ENCODE data around the gene CCDC92. TPM values are rescaled to one million over a fixed set of nuclear protein-coding genes. Genes with fewer than 3 reads are reported as not detected.

Gene CCDC92
- polyA plus RNA-seq, 2 of the 4 experiments (the other 2 are of a cell fraction) = 27.2 to 27.5 TPM

DNA sequence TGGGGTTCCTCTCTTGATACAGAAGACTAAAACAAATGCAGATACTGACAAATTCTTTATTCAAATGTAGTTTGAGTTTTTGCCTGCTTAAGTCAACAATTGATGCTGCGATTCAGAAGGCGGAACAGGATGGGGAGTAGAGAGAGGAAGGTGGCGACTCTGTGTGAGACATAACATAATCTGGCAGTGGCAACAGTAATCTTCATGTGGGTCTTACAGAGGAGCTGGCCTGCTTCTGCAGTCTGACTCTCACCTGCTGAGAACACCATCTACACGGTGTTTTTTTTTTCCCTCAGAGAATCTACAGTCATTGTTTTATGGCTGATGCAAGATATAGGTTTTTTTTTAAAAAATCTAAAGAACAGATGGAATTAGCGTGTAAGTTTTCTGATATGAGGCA lies 10.1 kb downstream of the CCDC92 start:
- TF ChIP-seq GATA3 (IDR thresholded peaks at IDR 0.05; ENCODE audit: borderline replicate concordance) (no peak), RNF2 (IDR thresholded peaks at IDR 0.05; ENCODE audit: borderline replicate concordance, low read depth) (no peak), ZSCAN20 (CRISPR knock-in tag; IDR thresholded peaks at IDR 0.05) (no peak), NFE2L2 (conservative IDR thresholded peaks at IDR 0.05; ENCODE audit: low read length) (no peak), RFX5 (IDR thresholded peaks at IDR 0.05) (no peak), FOSL2 (IDR thresholded peaks at IDR 0.05) (no peak), FOSL2 (CRISPR knock-in tag; IDR thresholded peaks at IDR 0.05) (no peak), EHMT2 (IDR thresholded peaks at IDR 0.05; ENCODE audit: low read depth) (no peak)
- TF ChIP-seq, protein P1, sequence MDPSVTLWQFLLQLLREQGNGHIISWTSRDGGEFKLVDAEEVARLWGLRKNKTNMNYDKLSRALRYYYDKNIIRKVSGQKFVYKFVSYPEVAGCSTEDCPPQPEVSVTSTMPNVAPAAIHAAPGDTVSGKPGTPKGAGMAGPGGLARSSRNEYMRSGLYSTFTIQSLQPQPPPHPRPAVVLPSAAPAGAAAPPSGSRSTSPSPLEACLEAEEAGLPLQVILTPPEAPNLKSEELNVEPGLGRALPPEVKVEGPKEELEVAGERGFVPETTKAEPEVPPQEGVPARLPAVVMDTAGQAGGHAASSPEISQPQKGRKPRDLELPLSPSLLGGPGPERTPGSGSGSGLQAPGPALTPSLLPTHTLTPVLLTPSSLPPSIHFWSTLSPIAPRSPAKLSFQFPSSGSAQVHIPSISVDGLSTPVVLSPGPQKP (IDR thresholded peaks at IDR 0.05; ENCODE audit: low read depth, low read length) = no peak
- TF ChIP-seq, protein P2, sequence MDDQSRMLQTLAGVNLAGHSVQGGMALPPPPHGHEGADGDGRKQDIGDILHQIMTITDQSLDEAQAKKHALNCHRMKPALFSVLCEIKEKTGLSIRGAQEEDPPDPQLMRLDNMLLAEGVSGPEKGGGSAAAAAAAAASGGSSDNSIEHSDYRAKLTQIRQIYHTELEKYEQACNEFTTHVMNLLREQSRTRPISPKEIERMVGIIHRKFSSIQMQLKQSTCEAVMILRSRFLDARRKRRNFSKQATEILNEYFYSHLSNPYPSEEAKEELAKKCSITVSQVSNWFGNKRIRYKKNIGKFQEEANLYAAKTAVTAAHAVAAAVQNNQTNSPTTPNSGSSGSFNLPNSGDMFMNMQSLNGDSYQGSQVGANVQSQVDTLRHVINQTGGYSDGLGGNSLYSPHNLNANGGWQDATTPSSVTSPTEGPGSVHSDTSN (IDR thresholded peaks at IDR 0.05) = no peak
- TF ChIP-seq, protein P3, sequence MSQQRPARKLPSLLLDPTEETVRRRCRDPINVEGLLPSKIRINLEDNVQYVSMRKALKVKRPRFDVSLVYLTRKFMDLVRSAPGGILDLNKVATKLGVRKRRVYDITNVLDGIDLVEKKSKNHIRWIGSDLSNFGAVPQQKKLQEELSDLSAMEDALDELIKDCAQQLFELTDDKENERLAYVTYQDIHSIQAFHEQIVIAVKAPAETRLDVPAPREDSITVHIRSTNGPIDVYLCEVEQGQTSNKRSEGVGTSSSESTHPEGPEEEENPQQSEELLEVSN (IDR thresholded peaks at IDR 0.05; ENCODE audit: borderline replicate concordance, low read depth) = no peak
- H3K4me3 ChIP-seq = no peak overlapping the region
- H3K9me3 ChIP-seq = no peaks in the 10 kb centered on the region
- H3K4me2 ChIP-seq = no peak overlapping the region
- WGBS (ENCODE audit: missing lambda C conversion rate) = 80% methylated on average over 5 of the region's 5 CpGs
- H3K27ac ChIP-seq = no peak overlapping the region
- no peaks in the 10 kb centered on the region for H3K4me1 ChIP-seq
- no peak for ATAC-seq
- FAIRE-seq = no peak
- POLR2A ChIA-PET = interaction anchor here (1.3 kb wide), 1 partner anchor 10 kb away, joined by 5 read pairs; the partner anchor contains the start of genes CCDC92 and ZNF664
- CTCF ChIA-PET = no interaction called here
- DNase-seq (ENCODE audit: low read depth in 1 of 2, low spot score in 1 of 2) = no peak

DNA sequence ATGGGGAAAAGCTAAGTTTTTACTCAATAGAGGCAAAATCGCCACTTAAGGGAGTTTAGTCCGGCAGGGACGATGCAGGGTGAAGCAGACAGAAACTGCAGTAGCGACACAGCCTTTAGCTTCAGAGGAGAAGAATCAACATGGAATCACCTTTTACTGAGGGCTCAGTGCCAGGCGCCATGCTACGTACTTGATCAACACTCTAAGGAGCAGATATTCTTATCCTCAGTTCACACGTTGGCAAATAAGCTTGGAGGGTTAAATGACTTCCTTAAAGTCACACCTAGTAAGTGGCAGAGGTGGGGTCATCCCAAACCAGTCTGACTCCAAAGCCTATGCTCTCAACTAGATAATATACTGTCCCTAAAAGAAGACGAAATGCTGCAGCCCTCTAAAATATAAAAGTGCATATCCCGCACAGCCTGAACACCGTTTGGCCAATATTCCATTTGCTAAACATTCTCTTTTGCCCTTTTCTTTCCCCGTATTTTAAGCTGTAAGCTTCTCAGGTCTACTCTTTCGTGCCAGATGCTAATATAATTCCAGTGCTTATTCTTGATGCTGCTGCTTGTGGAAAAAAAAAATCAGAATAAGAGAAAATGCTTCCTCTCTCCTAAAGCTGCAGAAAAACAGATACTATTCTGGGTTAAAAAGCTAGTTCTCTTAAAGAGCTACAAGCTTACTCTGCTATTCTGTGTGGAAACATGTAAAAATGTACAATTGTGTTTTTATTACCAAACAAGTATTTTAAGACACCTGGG lies 10.9 kb downstream of the CCDC92 start:
- no peak for ATAC-seq
- Histone ChIP-seq H3K4me2 (no peak overlapping the region), H3K9me3 (no peaks in the 10 kb centered on the region), H3K4me1 (no peaks in the 10 kb centered on the region), H3K27ac (no peak overlapping the region), H3K4me3 (no peak overlapping the region)
- POLR2A ChIA-PET = interaction anchor here (0.7 kb wide), 1 partner anchor 11 kb away, joined by 3 read pairs; the partner anchor contains the start of genes CCDC92 and ZNF664
- CTCF ChIA-PET = no interaction called here
- WGBS (ENCODE audit: missing lambda C conversion rate) = 83% methylated on average over 12 of the region's 12 CpGs
- TF ChIP-seq CHD4 (IDR thresholded peaks at IDR 0.05; ENCODE audit: borderline replicate concordance) (no peak), CBX8 (IDR thresholded peaks at IDR 0.05) (no peak), JUN (IDR thresholded peaks at IDR 0.05) (no peak), EP300 (IDR thresholded peaks at IDR 0.05) (no peak), FOSB (CRISPR knock-in tag; IDR thresholded peaks at IDR 0.05) (no peak), RFX5 (IDR thresholded peaks at IDR 0.05) (no peak), MAZ (IDR thresholded peaks at IDR 0.05; ENCODE audit: borderline replicate concordance, low read depth, low read length) (no peak), GATA3 (IDR thresholded peaks at IDR 0.05; ENCODE audit: borderline replicate concordance) (no peak), ZC3H11A (IDR thresholded peaks at IDR 0.05) (no peak), SMC3 (IDR thresholded peaks at IDR 0.05) (no peak), KDM1A (IDR thresholded peaks at IDR 0.05; ENCODE audit: low read depth) (no peak), JUNB (IDR thresholded peaks at IDR 0.05) (no peak), RCOR1 (IDR thresholded peaks at IDR 0.05; ENCODE audit: low read depth, low read length) (no peak), KDM5A (IDR thresholded peaks at IDR 0.05) (no peak), RNF2 (IDR thresholded peaks at IDR 0.05; ENCODE audit: borderline replicate concordance, low read depth) (no peak), TFCP2L1 (CRISPR knock-in tag; IDR thresholded peaks at IDR 0.05) (no peak)
- TF ChIP-seq, protein P4, sequence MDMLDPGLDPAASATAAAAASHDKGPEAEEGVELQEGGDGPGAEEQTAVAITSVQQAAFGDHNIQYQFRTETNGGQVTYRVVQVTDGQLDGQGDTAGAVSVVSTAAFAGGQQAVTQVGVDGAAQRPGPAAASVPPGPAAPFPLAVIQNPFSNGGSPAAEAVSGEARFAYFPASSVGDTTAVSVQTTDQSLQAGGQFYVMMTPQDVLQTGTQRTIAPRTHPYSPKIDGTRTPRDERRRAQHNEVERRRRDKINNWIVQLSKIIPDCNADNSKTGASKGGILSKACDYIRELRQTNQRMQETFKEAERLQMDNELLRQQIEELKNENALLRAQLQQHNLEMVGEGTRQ (IDR thresholded peaks at IDR 0.05) = no peak
- TF ChIP-seq, protein P3 (IDR thresholded peaks at IDR 0.05; ENCODE audit: borderline replicate concordance, low read depth) = no peak
- DNase-seq (ENCODE audit: low read depth in 1 of 2, low spot score in 1 of 2) = no peak
- FAIRE-seq = no peak

Measured in A549 (cell line).